ENCODE data around the gene CARS1. TPM values are rescaled to one million over a fixed set of nuclear protein-coding genes. Genes with fewer than 3 reads are reported as not detected.

Gene CARS1
- total and polyA plus RNA-seq, 4 donors: 27.3 to 62.3 (median 37.7) TPM

- no peak for TF ChIP-seq CTCF (IDR thresholded peaks at IDR 0.05; ENCODE audit: control extremely low read depth, extremely low read depth)
- no peak overlapping the region for H3K27ac ChIP-seq (ENCODE audit: low read depth in 1 of 2, low read length in 1 of 2)
- no peak overlapping the region for H3K4me3 ChIP-seq
- peaks cover 0 to 26% (median 0%) of the 10 kb centered on the region in 4 donors for H3K36me3 ChIP-seq (ENCODE audit: control insufficient read depth in 4 of 4, insufficient read depth in 4 of 4, low read length in 4 of 4)
- peaks cover 0 to 26% (median 9%) of the 10 kb centered on the region in 5 donors for H3K4me1 ChIP-seq (ENCODE audit: control insufficient read depth in 5 of 5, insufficient read depth in 5 of 5, low read length in 5 of 5)
- H3K27me3 ChIP-seq (ENCODE audit: control insufficient read depth in 3 of 3, insufficient read depth in 3 of 3, low read length in 2 of 3): no peaks in the 10 kb centered on the region
- no peak overlapping the region for H3K9ac ChIP-seq (ENCODE audit: insufficient read depth in 1 of 2, low read length in 2 of 2)
- ATAC-seq (ENCODE audit: insufficient read depth, low FRiP score) (no peak), DNase-seq (no peak)
- no peaks in the 10 kb centered on the region for H3K9me3 ChIP-seq (ENCODE audit: control insufficient read depth in 4 of 4, insufficient read depth in 3 of 4, low read length in 3 of 4)
- WGBS, 2 donors: 88 to 92% methylated on average over 6 of the region's 6 CpGs
Observed at GRCh38 chr11:2996976-2997375, 60.2 kb downstream of the CARS1 start.

GRCh38 chr11:2995893-2996554, 61.2 kb downstream of the CARS1 start:
- ATAC-seq (ENCODE audit: insufficient read depth, low FRiP score) (no peak), DNase-seq (no peak)
- Histone ChIP-seq H3K9ac (ENCODE audit: insufficient read depth in 1 of 2, low read length in 2 of 2) (no peak overlapping the region), H3K27ac (ENCODE audit: low read depth in 1 of 2, low read length in 1 of 2) (no peak overlapping the region), H3K4me3 (no peak overlapping the region), H3K4me1 (ENCODE audit: control insufficient read depth in 5 of 5, insufficient read depth in 5 of 5, low read length in 5 of 5) (peaks cover 0 to 22% (median 6%) of the 10 kb centered on the region in 5 donors), H3K9me3 (ENCODE audit: control insufficient read depth in 4 of 4, insufficient read depth in 3 of 4, low read length in 3 of 4) (no peaks in the 10 kb centered on the region), H3K36me3 (ENCODE audit: control insufficient read depth in 4 of 4, insufficient read depth in 4 of 4, low read length in 4 of 4) (peaks cover 0 to 18% (median 0%) of the 10 kb centered on the region in 4 donors), H3K27me3 (ENCODE audit: control insufficient read depth in 3 of 3, insufficient read depth in 3 of 3, low read length in 2 of 3) (no peaks in the 10 kb centered on the region)
- no peak for TF ChIP-seq CTCF (IDR thresholded peaks at IDR 0.05; ENCODE audit: control extremely low read depth, extremely low read depth)
- 88 to 91% methylated on average over 14 of the region's 14 CpGs for WGBS, 2 donors

DNA sequence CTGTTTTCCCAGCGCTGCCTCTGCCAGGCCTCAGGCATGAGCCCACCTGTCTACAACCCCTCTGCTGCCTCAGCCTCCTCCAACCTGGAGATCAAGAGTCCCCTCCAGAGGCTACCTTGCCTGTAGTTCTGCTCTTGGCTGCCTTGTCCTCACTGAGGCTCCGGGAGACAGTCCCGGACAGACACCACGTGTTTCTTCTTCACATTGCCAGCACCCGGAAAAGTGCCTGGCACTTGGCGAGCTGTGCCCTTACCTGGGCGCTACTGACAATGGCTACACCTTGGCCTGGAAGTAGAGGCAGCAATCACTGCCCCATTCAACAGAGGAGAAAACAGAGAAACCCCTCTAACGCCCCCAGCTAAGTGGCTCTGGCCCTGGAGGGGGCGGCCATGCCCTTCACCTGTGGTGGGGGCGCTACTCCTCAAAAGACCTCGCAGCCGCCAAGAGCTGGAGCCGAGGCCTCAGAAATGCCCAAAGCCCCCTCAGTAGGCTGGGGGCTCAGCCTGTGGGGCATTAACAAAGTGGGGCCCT, 62.1 kb downstream of the CARS1 start:
- no peak for ATAC-seq (ENCODE audit: insufficient read depth, low FRiP score)
- DNase-seq: no peak

More for the DNA sequence above, 62.1 kb downstream of the CARS1 start:
- Histone ChIP-seq H3K27ac (ENCODE audit: low read depth in 1 of 2, low read length in 1 of 2) (no peak overlapping the region), H3K4me3 (no peak overlapping the region), H3K27me3 (ENCODE audit: control insufficient read depth in 3 of 3, insufficient read depth in 3 of 3, low read length in 2 of 3) (no peaks in the 10 kb centered on the region), H3K36me3 (ENCODE audit: control insufficient read depth in 4 of 4, insufficient read depth in 4 of 4, low read length in 4 of 4) (peaks cover 0 to 10% (median 0%) of the 10 kb centered on the region in 4 donors), H3K9ac (ENCODE audit: insufficient read depth in 1 of 2, low read length in 2 of 2) (no peak overlapping the region), H3K9me3 (ENCODE audit: control insufficient read depth in 4 of 4, insufficient read depth in 3 of 4, low read length in 3 of 4) (no peaks in the 10 kb centered on the region), H3K4me1 (ENCODE audit: control insufficient read depth in 5 of 5, insufficient read depth in 5 of 5, low read length in 5 of 5) (peaks cover 0 to 21% (median 3%) of the 10 kb centered on the region in 5 donors)
- no peak for TF ChIP-seq CTCF (IDR thresholded peaks at IDR 0.05; ENCODE audit: control extremely low read depth, extremely low read depth)
- 85 to 86% methylated on average over 13 of the region's 13 CpGs for WGBS, 2 donors

Measured in lung (tissue), 12 donors.